NCI-H1694 treated with DMSO at 0.1 percent for 48 hours (cell line): Measurements from ENCODE around the gene NYAP2.
A peak's percentile ranks its signal among the peaks of the same experiment; 100 is the strongest.

Experiments
- DNase-seq: peaks from one replicate; lab custom pipeline; 2025; lab: John Stamatoyannopoulos, UW

NYAP2 gene

DNA sequence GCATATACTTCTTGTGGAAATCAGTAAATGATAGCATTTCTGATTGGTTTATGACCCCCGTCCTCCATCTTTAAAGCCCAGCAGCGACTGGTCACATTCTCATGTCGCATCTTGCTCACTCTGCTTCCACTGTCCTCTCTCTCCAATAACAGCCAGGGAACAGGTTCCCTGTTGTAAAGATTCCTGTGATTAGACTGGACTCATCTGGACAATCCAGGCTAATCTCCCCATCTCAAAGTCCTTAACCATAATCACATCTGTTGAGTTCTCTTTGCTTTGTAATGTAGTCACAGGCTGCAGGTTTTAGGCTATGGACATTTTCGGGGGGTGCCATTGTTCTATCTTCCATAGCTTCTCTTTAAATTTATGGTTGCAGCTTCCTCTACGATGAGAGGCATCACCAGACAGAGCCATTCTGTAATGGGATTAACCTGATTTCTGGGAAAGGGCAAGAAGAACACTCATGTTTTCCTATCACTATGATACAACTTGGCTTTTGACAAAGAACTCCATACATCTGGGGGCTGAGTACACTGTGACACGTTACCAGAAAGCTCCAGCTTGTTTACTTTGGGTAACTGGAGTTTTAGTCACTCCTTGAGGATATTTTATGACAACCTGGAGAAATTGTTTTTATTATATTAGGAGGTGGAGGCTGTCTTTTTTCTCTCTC lies 159.0 kb downstream of the NYAP2 start:
- no peak for DNase-seq

DNA sequence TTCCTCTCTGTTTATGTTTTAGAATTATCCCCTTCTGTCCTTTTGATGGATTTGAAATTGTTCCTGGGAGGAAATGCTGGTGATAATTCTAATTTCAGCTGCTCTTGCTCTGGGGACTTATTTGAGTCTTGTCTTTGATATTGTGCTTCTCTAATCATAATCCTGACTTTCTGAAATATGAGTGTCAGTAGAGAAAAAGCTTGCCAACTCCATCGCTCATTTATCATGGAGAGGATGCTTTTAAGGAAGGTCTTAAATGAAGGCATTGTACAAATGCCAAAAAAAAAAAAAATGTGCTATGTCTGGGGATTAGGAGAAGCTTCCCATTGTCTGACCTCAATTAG lies 159.5 kb downstream of the NYAP2 start:
- no peak for DNase-seq

DNA sequence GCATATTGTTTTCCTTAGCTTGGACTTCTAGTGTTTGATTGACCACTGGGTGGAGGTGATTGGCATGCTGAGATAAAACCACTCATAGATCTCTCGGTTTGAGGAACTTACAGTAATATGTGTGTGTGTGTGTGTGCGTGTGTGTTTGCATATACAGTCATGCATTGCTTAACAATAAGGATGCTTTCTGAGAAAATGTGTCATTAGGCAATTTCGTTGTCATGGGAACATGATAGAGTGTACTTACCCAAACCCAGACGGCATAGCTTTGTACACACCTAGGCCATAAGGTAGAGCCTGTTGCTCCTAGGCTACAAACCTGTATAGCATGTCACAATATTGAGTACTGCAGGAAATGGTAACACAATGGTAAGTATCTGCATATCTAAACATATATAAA lies 167.3 kb downstream of the NYAP2 start:
- no peak for DNase-seq

DNA sequence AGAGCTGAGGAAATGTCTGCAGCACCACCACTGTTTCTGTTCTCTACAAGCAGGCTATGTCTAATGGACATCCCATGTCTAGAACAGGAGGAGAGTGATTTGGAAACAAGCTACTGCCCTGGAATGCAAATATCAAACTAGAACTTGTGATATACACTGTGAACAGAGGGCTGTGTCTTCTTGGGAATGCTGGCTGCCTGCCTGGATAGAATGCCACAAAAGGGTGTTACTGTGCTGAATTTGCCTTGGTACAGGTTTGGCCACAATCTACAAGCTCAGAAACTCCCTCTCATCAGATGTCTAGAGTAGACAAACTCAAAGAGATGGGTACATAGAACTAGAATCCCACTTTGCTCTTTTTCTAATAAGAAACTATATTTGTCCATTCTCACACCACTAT lies 170.5 kb downstream of the NYAP2 start:
- no peak for DNase-seq

DNA sequence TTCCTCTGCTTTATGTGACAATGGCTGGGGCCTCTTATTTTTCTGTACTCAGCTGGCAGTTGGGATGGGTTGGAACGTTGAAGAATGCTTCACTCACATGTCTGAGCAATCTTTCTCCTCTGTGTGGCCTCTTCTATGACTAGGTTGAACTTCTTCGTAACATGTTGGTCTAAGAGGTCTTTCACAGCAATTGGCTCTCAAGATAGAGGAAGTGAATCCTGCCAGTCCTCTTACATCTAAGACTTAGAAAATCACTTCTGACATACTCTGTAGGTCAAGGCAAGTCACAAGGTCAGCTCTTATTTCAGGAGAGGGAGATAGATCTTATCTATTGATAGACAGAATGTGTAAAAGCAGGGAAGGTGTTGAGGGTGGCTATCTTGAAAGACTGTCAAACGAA lies 174.1 kb downstream of the NYAP2 start:
- no peak for DNase-seq

DNA sequence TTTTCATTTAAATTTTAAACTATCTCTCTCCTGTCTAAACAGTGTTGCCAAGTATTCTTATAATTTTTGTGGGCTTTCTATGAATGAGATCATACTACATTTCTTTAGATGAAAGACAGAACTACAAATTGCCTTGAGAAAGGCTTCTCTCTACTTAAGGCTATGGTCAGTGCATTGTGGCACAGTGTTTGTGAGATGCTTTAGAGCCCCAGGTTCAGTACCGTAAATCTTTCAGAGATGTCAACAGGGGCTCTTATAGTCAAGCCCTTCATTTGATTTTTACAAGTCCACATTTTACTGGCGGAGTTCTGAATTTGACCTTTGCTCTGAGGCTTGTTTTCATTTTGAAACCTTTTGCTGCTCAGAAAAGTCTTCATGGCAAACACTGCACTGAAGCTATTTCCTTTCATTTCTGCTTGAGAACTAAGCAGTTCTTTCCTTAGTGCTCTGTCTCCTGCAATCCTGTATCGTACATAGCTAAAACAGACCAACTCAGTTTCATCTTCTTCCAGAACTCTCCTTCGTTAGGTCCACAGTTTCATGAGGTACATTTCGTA lies 175.2 kb downstream of the NYAP2 start:
- DNase-seq, result no peak

DNA sequence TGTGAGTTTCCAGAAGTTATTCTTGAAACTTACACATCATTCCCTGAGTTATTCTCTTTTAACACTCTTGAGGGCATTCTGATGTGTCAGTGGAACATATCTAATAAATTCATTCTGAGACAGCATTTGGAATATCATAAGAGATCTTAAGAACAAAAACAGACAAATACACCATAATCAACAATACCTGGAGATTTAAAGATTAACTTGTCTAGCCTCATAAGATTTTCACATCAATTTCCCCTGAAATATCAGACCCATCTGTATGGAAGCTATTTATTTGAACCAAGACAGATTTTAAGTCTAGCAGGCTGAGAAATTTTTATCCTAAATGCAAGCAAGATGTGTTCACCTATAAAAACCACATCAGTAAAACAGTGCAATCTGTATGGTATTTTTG lies 181.6 kb downstream of the NYAP2 start:
- no peak for DNase-seq

DNA sequence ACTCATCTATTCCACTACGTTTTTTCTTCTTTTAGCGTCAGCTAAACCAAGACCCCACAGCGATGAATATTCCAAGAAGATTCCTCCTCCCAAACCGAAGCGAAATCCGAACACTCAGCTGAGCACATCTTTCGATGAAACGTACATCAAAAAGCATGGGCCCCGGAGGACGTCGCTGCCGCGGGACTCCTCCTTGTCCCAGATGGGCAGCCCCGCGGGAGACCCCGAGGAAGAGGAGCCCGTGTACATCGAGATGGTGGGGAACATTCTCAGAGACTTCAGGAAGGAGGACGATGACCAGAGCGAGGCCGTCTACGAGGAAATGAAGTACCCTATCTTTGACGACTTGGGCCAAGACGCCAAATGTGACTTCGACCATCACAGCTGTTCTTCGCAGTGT lies 182.4 kb downstream of the NYAP2 start:
- DNase-seq, result no peak

DNA sequence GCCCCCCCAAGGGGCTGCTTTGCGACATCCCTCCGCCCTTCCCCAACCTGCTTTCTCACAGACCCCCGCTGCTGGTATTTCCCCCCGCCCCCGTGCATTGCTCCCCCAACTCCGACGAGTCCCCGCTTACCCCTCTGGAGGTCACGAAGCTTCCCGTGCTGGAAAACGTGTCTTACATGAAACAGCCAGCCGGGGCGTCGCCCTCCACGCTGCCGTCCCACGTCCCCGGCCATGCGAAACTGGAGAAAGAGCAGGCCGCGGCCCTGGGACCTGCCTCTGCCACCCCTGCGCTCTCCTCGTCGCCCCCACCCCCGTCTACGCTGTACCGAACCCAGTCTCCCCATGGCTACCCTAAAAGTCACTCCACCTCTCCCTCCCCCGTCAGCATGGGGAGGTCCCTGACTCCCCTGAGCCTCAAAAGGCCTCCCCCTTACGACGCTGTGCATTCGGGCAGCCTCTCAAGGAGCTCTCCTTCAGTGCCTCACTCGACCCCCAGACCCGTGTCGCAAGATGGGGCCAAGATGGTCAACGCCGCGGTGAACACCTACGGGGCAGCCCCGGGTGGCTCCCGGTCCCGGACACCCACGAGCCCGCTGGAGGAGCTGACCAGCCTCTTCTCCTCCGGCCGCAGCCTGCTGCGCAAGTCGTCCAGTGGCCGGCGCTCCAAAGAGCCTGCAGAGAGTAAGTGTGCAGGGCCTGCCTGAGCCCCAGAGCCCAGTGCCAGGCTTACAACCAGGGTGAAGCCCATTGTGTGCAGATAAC lies 183.0 kb downstream of the NYAP2 start:
- DNase-seq, result no peak

DNA sequence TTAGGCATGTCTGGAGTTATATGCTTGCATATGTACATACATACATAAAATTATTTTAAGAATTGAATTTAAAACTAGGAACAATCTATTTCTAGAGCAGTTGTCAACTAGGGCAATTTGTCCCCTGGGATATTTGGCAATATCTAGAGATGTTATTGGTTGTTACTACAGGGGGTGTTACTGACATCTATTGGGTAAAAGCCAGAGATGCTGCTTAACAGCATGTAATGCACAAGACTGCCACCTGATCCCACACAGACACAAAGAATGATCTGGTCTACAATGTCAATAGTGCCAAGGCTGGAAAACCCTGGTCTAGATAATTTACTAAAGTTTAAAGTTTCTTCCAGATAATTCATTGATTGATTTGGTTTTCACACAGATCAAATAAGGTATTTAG lies 185.3 kb downstream of the NYAP2 start:
- peak; percentile 60 for DNase-seq

DNA sequence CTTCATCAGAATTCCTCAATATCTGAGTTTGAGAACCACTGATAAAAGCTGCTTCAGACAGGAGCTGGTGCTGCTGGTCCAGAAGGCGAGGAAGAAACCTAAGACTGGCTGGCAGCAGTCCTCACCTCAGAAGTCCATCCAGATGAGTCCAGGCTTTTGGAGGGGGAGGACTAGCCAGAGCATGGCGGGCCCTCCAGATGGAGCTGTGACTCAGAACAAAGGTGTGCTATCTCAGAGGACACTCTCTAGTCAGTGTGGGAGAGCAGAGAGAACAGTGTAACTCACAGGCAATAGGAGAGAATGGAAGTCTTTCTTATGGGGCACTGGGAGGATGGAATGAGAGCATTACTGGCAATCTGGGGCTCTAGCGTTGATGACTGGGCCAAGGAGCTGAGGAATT lies 191.4 kb downstream of the NYAP2 start:
- DNase-seq, result no peak

DNA sequence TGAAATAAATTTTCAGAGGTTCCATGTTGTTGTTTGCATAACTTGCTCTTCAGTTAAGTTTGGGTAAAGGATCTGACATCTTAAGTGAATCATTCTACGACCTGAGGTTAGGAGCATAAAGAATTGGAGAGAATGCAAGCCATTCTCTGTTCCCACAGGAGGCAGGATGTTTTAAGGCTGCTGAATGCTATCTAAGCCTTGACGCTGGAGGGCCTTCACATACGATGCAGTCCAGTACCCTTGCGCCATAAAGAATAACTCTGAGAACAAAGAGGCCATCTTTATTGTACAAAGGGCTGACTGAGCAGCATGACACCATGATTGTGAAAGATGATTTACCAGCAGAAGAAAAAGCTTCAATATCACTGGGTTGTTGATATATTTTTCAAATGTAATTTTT lies 198.4 kb downstream of the NYAP2 start:
- DNase-seq, result no peak

DNA sequence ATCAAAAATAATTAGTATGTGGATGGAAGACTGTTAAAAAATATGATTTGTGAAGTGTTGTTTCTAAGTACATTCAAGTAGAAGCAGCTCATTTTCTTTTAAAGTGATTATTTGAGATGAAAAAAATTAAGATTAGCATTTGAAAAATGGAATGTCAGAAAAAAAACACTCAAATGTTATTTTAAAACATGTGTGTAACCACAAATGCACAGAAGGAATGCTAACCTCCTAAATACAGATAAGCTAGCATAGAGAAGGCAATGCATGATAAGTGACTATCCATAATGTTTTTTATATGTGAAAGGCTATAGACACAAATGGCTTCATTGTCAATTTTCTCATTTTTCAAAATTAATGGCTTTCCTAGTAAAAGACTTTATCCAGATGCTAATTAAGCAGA lies 198.9 kb downstream of the NYAP2 start:
- DNase-seq, result no peak

DNA sequence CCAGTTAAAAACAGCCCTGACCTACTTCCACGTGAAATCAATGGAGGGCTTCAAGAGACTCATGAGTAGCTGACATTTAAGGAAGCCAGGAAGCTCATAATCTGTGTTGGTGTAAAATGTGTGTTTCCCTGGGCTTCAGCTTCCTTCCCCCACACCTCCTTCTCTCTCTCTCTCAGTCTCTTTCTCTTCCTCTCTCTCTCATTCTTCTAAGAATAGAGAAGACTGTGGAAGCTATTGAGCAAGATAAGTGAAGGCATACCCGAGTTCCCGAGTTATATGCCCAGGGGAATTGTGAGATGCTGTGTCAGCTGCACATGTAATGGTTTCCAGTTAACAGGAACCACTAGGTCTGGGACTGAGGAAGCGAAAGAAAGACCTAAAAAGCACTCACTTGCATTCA lies 199.4 kb downstream of the NYAP2 start:
- no peak for DNase-seq

DNA sequence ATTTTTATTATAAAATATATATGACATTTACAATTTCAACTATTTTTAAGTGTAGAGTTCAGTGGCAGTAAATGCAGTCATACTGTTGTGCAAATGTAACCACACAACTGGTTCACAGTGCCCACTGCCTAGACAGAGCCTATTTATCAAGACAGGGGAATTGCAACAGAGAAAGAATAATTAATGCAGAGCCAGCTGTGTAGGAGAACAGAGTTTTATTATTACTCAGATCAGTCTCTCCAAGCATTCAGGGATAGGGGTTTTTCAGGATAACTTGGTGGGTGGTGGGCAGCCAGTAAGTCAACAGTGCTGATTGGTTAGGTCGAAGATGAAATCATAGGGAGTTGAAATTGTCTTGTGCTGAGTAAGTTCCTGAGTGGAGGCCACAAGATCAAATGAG lies 200.3 kb downstream of the NYAP2 start:
- no peak for DNase-seq

DNA sequence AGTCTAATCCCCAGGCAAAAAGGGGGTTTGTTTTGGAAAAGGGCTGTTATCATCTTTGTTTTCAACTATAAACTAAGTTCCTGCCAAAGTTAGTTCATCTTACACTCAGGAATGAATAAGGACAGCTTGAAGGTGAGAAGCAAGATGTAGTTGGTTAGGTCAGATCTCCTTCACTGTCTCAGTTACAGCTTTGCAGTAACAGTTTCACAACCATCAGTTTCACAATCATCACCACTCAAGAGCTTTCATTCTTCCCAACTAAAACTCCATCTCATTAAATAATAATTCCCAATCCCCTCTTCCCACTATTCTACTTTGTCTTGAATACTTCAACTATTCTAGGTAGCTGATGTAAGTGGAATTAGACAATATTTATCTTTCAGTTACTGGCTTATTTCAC lies 200.9 kb downstream of the NYAP2 start:
- no peak for DNase-seq

DNA sequence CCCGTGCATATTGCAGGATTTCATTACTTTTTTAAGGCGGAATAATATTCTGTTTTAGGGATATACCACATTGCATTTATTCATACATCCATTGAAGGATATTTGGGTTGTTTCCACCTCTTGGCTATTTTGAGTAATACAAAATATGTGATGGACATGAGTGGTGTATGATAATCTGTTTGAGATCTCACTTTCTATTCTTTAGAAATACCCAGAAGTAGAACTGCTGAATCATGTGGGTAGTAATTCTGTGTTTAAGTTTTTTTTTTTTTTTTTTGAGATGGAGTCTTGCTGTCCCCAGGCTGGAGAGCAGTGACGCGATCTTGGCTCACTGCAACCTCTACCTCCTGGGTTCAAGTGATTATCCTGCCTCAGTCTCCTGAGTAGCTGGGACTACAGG lies 201.4 kb downstream of the NYAP2 start:
- DNase-seq, result no peak

DNA sequence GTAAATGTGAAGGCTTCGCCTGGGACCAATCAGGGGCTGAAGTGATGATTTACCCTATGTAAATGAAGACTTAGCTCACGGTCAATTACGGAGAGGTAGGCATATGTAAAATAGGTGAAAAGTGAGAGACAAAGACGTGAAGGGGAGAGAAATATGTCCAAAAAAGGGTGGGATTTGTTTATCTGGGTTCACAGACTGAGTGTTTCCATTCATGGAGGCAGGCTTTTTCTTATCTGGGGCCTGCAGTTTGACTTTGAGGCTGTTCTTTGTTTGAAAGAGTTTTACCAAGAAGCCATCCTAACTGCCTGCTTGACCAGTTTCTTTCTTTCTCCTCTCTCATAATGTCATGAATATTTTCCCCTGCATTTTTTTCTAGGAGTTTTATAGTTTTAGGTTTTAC lies 202.7 kb downstream of the NYAP2 start:
- no peak for DNase-seq

DNA sequence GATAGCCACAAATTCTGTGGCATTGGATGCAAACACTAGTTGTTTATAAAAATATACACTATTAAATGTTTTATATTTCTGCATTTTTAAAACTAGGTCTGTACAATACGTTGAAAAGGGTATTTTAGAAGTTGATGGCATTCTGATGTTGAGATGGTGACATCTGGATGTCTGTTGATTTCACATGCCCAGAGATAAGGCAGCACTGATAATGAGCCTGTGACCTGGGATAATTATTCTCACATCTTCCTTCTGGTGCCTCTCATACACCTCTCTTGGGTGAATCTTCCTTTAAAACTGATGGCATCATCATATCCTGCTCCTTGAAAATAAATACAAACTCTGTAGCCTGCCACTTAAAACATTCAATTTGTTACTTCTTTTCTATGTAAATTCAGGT lies 208.6 kb downstream of the NYAP2 start:
- no peak for DNase-seq

DNA sequence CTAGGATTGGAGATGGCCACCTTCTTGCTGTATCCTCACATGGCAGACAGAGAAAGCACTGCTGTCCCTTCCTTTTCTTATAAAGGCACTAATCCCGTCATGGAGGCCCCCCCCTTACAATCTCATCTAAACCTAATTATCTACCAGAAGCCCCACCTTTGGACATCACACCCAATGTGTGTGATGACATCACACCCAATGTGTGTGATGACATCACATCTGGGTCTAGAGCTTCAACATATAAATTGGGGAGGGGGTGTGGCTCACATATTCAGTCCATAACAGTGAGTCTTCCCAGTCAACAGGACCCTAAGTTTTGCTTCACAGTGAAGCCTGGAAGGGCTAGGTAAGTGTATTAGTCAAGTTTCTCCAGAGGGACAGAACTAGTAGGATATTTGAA lies 213.1 kb downstream of the NYAP2 start:
- no peak for DNase-seq

DNA sequence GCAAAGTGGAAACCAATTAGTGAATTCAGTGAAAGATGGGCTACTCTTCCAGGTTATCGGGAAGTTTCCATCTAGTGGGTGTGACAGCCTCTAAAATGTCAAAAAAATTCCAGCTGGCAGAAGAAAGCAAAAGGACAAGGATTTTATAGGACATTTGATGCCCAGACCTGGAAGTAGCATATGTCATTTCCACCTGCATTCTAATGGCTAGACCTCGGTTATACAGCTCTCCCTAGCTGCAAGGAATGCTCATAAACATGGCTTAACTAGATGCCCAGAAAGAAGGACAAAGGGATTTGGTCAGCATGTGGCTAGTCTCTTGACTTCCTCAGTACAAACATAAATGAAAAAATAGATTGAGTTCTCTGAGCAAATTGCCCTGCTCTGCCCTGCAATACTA lies 215.4 kb downstream of the NYAP2 start:
- no peak for DNase-seq

DNA sequence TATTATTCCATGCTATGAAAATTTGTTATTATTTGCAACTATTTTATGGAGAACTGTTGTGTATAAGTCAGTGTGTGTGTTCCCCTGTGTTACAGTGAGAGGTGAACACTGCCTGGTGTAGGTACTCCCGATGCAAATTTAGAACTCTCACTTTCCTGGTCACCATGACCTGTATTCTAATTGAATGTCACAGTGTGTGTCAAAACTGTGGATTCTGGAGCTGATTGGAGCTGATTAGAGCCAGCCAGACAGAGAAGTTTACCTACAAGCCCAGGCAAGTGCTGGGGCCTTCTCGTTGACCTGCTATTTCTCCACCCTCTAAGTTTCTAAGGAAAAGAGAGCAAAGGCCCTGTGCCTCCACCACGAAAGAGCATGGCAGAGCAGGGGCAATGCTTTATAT lies 216.0 kb downstream of the NYAP2 start:
- no peak for DNase-seq

DNA sequence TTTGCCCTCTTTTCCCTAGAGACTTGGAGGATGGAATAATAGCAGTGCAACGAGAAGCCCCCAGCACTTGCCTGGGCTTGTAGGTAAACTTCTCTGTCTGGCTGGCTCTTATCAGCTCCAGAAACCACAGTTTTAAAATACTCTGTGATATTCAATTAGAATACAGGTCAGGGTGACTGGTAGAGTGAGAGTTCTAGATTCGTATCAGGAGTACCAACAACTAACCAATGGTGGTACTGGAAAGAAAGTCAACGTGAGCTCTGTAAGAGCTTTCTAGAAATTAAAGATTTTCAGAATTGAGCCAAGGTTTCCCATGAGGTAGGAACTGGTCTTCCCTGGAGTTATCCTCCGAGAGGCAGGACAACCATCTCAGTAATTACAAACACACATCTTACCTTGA lies 216.9 kb downstream of the NYAP2 start:
- no peak for DNase-seq

DNA sequence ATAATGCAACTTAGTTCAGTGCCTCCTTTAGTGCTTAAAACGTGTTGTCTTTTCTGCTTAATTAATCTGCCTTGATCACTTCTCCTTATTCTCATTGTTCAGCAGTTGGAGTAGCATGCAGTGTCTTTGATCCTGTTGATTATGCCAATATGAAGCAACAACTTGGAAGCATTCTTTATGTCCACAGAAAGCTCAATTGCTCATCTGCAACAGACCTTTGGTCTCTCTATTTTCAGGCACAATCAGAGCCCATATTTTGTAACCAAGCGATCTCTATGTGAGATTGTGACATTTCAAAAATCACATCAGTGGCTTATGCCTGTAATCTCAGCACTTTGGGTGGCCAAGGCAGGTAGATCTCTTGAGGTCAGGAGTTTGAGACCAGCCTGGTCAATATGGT lies 217.3 kb downstream of the NYAP2 start:
- no peak for DNase-seq
